Stromal cell of bone marrow (primary cell): Measurements from ENCODE around the gene MINDY4.

ENCODE experiments used
- DNase-seq: peaks from one replicate; pipeline ENCODE4 v3.0.0-alpha.2; 2012; ENCODE audit warnings: low read depth

Gene MINDY4

GRCh38 chr7:30902466-30902865, 131.2 kb downstream of the MINDY4 start:
- DNase-seq: no peak

- DNase-seq: no peak
These were observed 131.9 kb downstream of the MINDY4 start for GRCh38 chr7:30903146-30903545.

GRCh38 chr7:30904561-30904960, 133.3 kb downstream of the MINDY4 start:
- no peak for DNase-seq

GRCh38 chr7:30905078-30906012, 134.1 kb downstream of the MINDY4 start:
- no peak for DNase-seq

GRCh38 chr7:30906014-30906413, 134.8 kb downstream of the MINDY4 start:
- DNase-seq: no peak

GRCh38 chr7:30906515-30907240, 135.5 kb downstream of the MINDY4 start:
- DNase-seq: peak; percentile 49

- DNase-seq: no peak
These were observed 136.5 kb downstream of the MINDY4 start for GRCh38 chr7:30907527-30908267.

- DNase-seq: no peak
These were observed 137.5 kb downstream of the MINDY4 start for GRCh38 chr7:30908681-30909080.

GRCh38 chr7:30909431-30909830, 138.2 kb downstream of the MINDY4 start:
- DNase-seq: no peak

- no peak for DNase-seq
These were observed 139.3 kb downstream of the MINDY4 start for GRCh38 chr7:30910411-30911073.

- DNase-seq: no peak
These were observed 139.9 kb downstream of the MINDY4 start for GRCh38 chr7:30911133-30911532.

GRCh38 chr7:30911561-30911969, 140.3 kb downstream of the MINDY4 start, which contains the start of gene AQP1:
AQP1 (plus strand) TSS chr7:30911853; CDS start chr7:30911910, 57 bp downstream.
- no peak for DNase-seq

- no peak for DNase-seq
These were observed 141.0 kb downstream of the MINDY4 start for GRCh38 chr7:30912021-30912730.

GRCh38 chr7:30912731-30912985, 141.4 kb downstream of the MINDY4 start:
- no peak for DNase-seq

- no peak for DNase-seq
These were observed 142.0 kb downstream of the MINDY4 start for GRCh38 chr7:30912986-30913811.

GRCh38 chr7:30913821-30914515, 142.8 kb downstream of the MINDY4 start:
- no peak for DNase-seq

- DNase-seq: peak; percentile 76
These were observed 143.4 kb downstream of the MINDY4 start for GRCh38 chr7:30914596-30914995.

- DNase-seq: no peak
These were observed 143.9 kb downstream of the MINDY4 start for GRCh38 chr7:30915005-30915601.

- DNase-seq: no peak
These were observed 144.5 kb downstream of the MINDY4 start for GRCh38 chr7:30915751-30916150.
